GM19372 (cell line): ENCODE results near the gene ATP13A2.

ENCODE experiments used
- ATAC-seq: cut with Tn5 transposase; IDR thresholded peaks from one replicate; pipeline ENCODE4 v1.9.1; 2021; ENCODE audit warnings: mild to moderate bottlenecking, low read depth, moderate library complexity; ENCODE audit not compliant: unreplicated experiment

Gene ATP13A2

DNA sequence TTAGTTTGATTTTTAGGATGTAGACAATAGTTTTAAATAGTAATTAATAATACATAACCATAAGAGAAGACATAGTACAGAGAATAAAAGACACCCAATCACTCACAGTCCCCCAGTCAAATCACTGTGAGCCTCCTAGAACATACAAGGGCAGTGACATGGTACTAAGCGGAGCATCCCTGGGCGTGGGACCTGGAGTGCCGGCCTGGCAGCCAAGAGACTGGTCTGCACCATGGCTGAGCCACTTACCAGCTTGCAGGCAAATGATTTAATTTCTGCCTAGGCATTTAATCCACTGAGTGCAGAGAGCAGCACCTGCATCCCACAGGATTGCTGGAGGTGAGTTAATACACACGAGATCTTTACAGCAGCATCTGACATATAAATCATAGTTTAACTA, 21.8 kb upstream of the ATP13A2 start:
- ATAC-seq = no peak

- ATAC-seq = no peak
Observed at GRCh38 chr1:17032741-17033140, 21.0 kb upstream of the ATP13A2 start.

DNA sequence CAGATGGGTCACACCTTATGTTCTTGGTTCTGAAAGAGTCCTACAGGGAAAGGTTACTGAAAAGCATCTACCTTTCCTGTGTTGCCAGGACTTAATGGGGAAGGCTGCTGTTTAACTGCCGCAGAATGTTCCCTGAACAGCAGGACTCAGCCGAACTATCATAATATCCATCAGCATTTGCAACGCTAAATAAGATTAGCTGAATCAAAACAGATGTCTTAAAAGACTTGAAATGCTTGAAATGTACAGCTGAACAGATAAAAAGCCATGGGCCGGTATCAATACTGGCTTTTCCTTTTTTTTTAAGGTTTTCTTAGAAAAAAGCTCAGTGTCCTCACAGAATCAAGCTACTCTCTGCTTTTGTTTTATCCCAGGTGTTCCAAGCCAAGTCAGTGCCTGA, 19.7 kb upstream of the ATP13A2 start:
- ATAC-seq = no peak

DNA sequence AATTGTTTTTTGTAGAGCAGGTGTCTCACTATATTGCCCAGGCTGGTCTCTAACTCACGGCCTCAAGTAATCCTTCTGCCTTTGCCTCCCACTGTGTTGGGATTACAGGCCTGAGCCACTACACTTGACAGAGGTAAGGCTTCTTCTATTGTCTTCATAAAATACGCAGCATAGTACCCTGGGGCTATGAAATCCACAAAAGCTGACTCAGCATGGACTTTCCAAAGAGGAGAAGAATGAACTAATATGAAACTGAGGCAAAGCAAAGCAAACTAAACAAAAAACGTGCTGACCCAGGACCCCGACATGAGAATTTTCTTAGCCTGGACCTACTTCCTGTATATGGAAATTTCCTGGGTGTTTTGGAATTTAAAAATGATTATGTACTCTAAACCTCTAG, 18.5 kb upstream of the ATP13A2 start:
- ATAC-seq = no peak

- no peak for ATAC-seq
Observed at GRCh38 chr1:17028662-17029188, 17.0 kb upstream of the ATP13A2 start.

DNA sequence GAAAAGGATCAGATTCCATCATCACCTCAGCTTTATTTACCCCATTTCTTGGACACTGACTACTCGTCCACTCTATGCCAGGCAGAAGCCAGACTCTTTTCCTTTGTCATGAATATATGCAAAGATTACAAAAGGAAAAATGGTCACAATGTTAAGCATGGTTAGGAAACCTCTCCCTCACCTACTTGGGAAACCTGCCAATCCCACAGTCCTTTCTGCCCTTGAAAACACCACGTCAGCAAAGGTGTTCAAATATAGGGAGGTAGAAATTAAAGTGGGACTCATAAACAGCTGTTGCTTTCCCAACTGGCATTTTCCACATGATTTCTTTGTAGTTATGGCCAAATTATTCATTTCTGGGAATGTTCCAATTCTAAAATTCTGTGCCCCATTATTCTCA, 16.2 kb upstream of the ATP13A2 start:
- ATAC-seq = no peak

DNA sequence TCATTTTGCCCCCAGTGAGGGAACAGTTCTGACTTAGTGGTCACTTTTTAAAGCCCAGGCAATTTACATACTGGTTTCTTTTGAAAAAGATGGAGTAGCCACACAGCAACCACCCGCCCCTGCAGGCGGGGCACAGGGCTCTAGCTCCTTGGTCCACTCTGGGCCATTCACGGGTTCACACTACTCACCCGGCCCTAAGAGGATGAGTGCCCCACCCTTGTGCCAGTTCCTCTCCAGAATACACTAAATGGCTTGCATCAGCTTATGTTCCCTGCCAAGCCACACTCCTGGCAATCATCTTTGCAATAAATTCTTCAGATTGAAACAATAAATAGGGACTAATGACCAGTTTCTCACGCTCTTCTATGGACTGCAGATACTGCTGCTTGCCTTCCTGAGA, 15.7 kb upstream of the ATP13A2 start:
- no peak for ATAC-seq

- no peak for ATAC-seq
Observed at GRCh38 chr1:17024721-17025120, 13.0 kb upstream of the ATP13A2 start.

- ATAC-seq = no peak
Observed at GRCh38 chr1:17023573-17023972, 11.8 kb upstream of the ATP13A2 start.

DNA sequence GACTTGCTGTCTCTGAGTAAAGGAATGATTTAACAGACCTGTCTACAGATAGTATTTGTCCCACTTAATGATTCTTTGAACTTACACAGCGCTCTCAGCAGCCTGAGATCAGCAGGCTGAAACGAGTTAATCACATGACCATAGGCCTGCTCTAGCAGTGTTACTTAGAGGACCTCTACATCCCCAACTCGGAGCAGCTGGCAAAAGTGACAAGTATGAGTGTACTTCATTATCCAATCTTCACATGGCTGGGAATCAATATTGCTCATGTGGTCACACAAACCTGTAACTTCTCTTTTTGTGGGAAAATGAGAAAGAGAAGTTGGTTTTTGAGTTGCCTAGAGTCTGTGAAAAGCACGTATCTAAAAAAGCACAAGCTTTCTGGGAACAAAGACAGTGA, 11.4 kb upstream of the ATP13A2 start:
- ATAC-seq = no peak

- ATAC-seq = no peak
Observed at GRCh38 chr1:17021896-17022295, 10.2 kb upstream of the ATP13A2 start.

- ATAC-seq = no peak
Observed at GRCh38 chr1:17020502-17020901, 8.8 kb upstream of the ATP13A2 start.

GRCh38 chr1:17018849-17019248, 7.1 kb upstream of the ATP13A2 start:
- ATAC-seq = no peak

- no peak for ATAC-seq
Observed at GRCh38 chr1:17017435-17017834, 5.7 kb upstream of the ATP13A2 start.

GRCh38 chr1:17016317-17016661, 4.6 kb upstream of the ATP13A2 start:
- ATAC-seq = no peak

DNA sequence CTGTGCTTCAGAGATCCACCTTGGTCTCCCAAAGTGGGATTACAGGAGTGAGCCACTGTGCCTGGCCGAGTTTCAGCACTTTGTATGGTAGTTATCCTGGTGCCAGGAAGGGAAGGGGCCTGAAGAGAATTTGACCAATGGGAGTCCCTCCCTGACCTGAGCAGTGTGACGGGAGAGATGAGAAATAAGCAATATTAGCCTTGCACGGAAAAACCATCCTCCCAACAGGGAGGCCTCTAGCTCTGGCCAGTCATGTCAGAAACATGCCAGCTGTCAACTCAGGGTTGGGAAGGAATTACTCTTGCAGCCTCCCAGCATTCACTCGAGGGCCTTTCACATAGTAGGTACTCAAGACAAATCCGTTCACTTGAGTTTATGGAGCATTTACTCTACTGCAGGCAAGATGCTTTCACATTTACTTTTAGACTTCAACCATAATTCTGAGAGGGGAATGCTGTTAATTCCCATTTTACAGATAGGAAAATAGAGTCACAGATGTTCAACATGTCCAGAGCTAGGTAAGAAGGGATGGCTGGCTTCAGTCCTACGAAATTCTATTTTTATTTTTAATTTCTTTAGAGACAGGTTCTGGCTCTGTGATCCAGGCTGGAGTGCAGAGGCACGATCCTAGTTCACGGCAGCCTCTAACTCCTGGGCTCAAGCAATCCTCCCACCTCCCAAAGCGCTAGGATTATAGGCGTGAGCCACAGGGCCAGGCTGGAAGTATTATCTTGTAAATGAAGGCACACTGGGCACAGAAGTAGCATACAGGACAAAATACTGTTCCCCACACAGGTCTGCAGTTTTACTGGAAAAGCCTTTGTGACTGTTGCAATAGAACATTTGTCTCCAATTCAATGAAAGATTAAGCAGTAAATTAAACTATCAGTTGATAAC, 3.2 kb upstream of the ATP13A2 start:
- ATAC-seq = no peak

GRCh38 chr1:17013491-17014320, 2.0 kb upstream of the ATP13A2 start:
- no peak for ATAC-seq

DNA sequence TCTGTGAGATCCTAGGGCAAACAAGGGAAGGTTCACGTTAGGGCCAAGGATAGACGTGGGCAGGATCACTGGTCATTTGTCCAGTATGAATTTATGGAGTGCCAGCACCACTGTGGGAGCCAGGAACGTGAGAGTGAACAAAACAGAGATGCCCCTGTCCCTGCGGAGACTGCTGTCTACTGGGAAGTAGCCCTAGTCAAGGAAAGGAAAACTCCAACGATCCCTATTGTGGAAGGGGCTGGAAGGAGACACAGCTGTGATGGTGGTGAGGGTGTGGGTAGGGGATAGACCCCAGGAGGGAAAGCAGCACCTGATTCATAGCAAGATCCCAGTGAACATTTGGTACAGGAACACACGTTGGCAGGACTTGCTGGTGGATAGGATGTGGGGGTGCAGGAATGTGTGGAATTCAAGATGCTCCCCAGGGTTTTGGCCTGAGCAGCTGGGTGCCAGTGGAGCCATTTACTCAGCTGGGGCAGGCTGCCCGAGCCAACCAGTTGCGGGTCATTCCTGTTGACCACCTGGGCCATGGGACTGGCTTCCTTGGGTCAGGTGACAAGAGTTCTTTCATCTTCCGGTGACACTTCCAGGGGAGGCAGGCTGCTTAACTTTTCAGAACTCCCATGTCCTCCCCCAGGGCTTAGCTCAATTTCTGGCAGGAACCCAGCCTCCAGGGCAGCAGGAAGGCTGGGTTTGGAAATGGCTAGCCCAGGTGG, 1.2 kb upstream of the ATP13A2 start:
- ATAC-seq = no peak

DNA sequence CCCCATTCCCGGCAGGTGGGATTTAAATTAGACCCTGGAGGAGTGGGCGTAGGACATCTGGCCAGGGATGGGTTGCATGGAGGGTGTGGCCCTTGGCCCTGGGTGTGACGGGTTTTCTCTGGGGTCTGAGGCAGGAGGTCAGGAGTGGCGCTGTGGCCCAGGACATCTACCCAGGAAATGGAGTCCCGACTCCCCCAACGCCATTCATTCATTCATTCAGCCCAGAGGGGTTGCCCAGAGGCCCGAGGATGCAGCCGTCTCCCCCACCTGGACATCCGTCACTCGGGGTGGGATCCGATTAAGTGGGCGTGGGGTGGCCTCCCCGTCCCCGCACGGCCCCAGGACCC, 663 bp downstream of the ATP13A2 start:
- no peak for ATAC-seq

GRCh38 chr1:17009706-17010105, 2.0 kb downstream of the ATP13A2 start:
- no peak for ATAC-seq
